Prostate gland (tissue), 2 donors: ENCODE measurements around the gene ZNF385D. TPM values are rescaled to one million over a fixed set of nuclear protein-coding genes. Genes with fewer than 3 reads are reported as not detected.
"Not testable (repeated sequence)": the region's sequence is repeated elsewhere in the genome, so short reads cannot be mapped to it uniquely, and the experiment has no call there.

ENCODE experiments used
- DNase-seq: peaks from one replicate; pipeline ENCODE4 v3.0.0-alpha.2; 2019; ENCODE audit warnings: low spot score
- H3K27ac ChIP-seq, 2 donors: fragments of 200-600 bp; sonication (generic); 2 replicates each; pipeline ENCODE4 v1.5.1; 2017 to 2019
- H3K27me3 ChIP-seq: fragments of 200-600 bp; sonication (generic); replicated peaks from 2 replicates; pipeline ENCODE4 v1.5.1; 2019; ENCODE audit not compliant: insufficient read depth
- H3K36me3 ChIP-seq, 2 donors: fragments of 200-600 bp; sonication (generic); 1 replicate in 1 of 2; 2 replicates in 1 of 2; pipeline versions ENCODE4 v1.5.1 to v1.8.1; 2017 to 2019
- H3K4me1 ChIP-seq: fragments of 200-600 bp; sonication (generic); replicated peaks from 2 replicates; pipeline ENCODE4 v1.5.1; 2019
- H3K4me3 ChIP-seq, 2 donors: fragments of 200-600 bp; sonication (generic); 2 replicates each; pipeline ENCODE4 v1.5.1; 2017 to 2019
- H3K9me3 ChIP-seq: fragments of 200-600 bp; sonication (generic); 2 replicates; pipeline ENCODE4 v1.5.1; 2017
- POLR2A ChIP-seq: fragments of 450-650 bp; IDR thresholded peaks from one replicate; pipeline ENCODE4 v1.6.1; 2016; ENCODE audit warnings: antibody characterized with exemption, mild to moderate bottlenecking
- POLR2AphosphoS5 ChIP-seq: sonication (generic); formaldehyde crosslinking; IDR thresholded peaks from one replicate; pipeline ENCODE4 v1.6.1; 2017; ENCODE audit warnings: antibody characterized with exemption
- whole genome bisulfite sequencing: methylation state at CpG from one replicate; pipeline ENCODE4 v1.1.5; 2018; 5-methylcytosine and 5-hydroxymethylcytosine counted together
- intact Hi-C: fragments of 100-400 bp; cut with DNase I; formaldehyde crosslinking; loops from one replicate; pipeline ENCODE4 v1.14.2; 2022
- total RNA-seq, 2 donors: library from RNA; depleted of rRNA; stranded (reverse); fragments of >200 nt; gene quantifications; one replicate each; pipeline ENCODE4 v1.1.0, GENCODE V29; 2016
- TF ChIP-seq, protein P1 (sequence below), 4 experiments: fragments of 200-600 bp in 2 of 4; fragments of 450-650 bp in 2 of 4; sonication (generic) in 2 of 4; IDR thresholded peaks; 1 replicate in 3 of 4; 2 replicates in 1 of 4; pipeline ENCODE4 v1.5.1; 2016 to 2019; ENCODE audit warnings: antibody characterized with exemption in 4 of 4, mild to moderate bottlenecking in 2 of 4, moderate library complexity in 2 of 4

Gene ZNF385D
- total RNA-seq, 2 donors from 2014 or later = 1.0 to 5.9 TPM

DNA sequence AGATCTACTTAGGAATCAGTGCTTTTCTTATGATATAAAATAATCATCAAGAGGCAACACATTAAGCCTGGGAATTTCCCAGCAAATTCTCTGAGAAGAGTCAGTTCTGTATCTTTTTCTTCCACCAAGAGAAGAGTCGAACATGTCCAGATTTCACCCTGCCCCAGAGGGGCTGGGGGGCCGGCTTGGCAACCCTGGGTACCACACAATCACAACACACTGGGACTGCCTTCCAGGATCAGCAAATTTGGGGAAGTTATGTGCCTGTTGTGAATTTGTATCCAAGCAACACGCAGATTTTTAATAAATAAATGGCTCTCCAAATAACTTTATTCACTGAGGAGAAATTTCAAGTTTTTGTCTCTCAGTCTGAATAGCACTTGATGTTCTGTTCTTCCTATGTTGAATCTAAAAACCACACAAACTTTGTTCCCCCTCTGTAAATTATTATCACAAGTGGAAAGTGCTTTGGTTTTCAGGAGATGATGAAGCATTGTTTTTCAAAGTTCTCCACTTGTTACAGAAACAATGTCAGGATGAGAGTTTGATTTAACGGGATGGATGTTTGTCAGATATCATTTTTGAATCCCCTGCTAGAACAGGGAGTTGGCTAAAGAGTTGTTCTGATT, 357.2 kb downstream of the ZNF385D start:
- H3K27me3 ChIP-seq = no peaks in the 10 kb centered on the region
- no peaks in the 10 kb centered on the region for H3K4me1 ChIP-seq
- intact Hi-C loops = no loop called here
- DNase-seq = no peak
- no peaks in the 10 kb centered on the region for H3K36me3 ChIP-seq
- H3K9me3 ChIP-seq = no peaks in the 10 kb centered on the region
- H3K4me3 ChIP-seq = no peak overlapping the region
- TF ChIP-seq POLR2AphosphoS5 = no peak
- no peak for TF ChIP-seq POLR2A
- TF ChIP-seq, protein P1, sequence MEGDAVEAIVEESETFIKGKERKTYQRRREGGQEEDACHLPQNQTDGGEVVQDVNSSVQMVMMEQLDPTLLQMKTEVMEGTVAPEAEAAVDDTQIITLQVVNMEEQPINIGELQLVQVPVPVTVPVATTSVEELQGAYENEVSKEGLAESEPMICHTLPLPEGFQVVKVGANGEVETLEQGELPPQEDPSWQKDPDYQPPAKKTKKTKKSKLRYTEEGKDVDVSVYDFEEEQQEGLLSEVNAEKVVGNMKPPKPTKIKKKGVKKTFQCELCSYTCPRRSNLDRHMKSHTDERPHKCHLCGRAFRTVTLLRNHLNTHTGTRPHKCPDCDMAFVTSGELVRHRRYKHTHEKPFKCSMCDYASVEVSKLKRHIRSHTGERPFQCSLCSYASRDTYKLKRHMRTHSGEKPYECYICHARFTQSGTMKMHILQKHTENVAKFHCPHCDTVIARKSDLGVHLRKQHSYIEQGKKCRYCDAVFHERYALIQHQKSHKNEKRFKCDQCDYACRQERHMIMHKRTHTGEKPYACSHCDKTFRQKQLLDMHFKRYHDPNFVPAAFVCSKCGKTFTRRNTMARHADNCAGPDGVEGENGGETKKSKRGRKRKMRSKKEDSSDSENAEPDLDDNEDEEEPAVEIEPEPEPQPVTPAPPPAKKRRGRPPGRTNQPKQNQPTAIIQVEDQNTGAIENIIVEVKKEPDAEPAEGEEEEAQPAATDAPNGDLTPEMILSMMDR (IDR thresholded peaks at IDR 0.05) = no peak
- H3K27ac ChIP-seq = no peak overlapping the region
- 84% methylated on average over 4 of the region's 4 CpGs for WGBS

DNA sequence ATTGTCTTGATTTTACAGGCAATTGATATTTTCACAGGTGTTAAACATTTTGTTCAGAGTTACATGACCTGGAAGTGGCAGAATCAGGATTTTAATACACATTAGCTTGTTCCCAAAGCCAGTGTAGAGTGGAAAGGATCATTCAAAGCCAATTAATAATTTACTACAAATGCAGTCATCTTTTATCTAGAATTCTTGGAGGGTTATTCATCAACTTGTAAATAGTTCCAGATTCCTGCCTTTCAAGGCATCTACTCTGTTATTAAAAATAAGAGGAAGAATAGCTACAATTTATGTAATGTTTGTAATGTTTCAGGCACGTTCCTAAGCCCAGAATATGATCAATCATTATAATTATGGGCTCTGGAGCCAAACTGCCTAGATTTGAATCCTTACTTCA, 358.5 kb downstream of the ZNF385D start:
- H3K27ac ChIP-seq = no peak overlapping the region
- no peak for DNase-seq
- no peak overlapping the region for H3K4me3 ChIP-seq
- H3K4me1 ChIP-seq = no peaks in the 10 kb centered on the region
- H3K27me3 ChIP-seq = no peaks in the 10 kb centered on the region
- no peaks in the 10 kb centered on the region for H3K9me3 ChIP-seq
- 41% methylated on average over 1 of the region's 1 CpG for WGBS
- TF ChIP-seq POLR2A (no peak), POLR2AphosphoS5 (no peak)
- TF ChIP-seq, protein P1 (IDR thresholded peaks at IDR 0.05) = no peak
- intact Hi-C loops = no loop called here
- H3K36me3 ChIP-seq = no peaks in the 10 kb centered on the region

DNA sequence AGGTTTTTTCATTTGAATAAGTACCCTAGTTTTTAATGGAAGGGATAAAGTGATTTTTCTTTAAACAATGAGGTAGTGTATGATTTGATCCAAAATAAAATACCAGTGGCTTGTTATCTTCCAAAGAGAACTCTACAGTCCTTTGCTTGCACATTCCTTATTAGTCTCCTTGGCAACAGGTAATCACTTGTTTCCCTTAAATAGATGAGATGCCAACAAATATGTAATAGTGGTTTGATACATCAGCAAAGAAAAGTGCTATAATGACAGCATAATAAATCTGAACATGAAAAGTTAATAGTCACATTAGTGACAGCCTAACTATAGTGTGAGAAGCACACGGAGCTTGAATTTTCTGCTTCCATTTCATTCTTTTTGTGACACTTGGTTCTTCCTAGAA, 360.2 kb downstream of the ZNF385D start:
- Histone ChIP-seq H3K4me3 (no peak overlapping the region), H3K27me3 (no peaks in the 10 kb centered on the region), H3K36me3 (no peaks in the 10 kb centered on the region), H3K4me1 (no peaks in the 10 kb centered on the region), H3K9me3 (no peaks in the 10 kb centered on the region), H3K27ac (no peak overlapping the region)
- intact Hi-C loops = no loop called here
- no peak for DNase-seq
- TF ChIP-seq, protein P1 (IDR thresholded peaks at IDR 0.05) = no peak
- WGBS = 43% methylated on average over 1 of the region's 1 CpG

DNA sequence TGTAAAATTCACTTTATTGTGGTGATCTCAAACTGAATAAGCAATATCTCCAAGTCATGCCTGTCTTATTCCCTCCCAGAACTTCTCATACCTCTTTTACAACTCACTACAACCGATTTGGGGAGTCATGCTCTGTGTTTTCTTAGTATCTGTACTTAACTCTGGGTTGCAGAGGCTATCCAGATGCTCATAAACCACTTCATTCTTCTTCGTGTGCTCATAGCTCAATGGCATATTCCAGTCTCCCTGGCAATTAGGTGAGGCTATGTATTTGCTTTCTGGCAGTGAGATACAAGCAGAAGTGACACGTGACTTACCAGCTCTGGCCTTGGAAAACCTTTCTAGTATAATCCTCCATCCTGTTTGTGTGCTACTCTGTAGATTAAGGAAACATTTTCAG, 360.9 kb downstream of the ZNF385D start:
- no peak for TF ChIP-seq POLR2AphosphoS5
- TF ChIP-seq, protein P1 (IDR thresholded peaks at IDR 0.05) = no peak
- TF ChIP-seq POLR2A = no peak
- H3K36me3 ChIP-seq = no peaks in the 10 kb centered on the region
- no peak overlapping the region for H3K27ac ChIP-seq
- intact Hi-C loops = no loop called here
- H3K4me3 ChIP-seq = no peak overlapping the region
- DNase-seq = no peak
- no peaks in the 10 kb centered on the region for H3K9me3 ChIP-seq
- H3K4me1 ChIP-seq = no peaks in the 10 kb centered on the region
- H3K27me3 ChIP-seq = no peaks in the 10 kb centered on the region
- WGBS = 26% methylated on average over 3 of the region's 3 CpGs

DNA sequence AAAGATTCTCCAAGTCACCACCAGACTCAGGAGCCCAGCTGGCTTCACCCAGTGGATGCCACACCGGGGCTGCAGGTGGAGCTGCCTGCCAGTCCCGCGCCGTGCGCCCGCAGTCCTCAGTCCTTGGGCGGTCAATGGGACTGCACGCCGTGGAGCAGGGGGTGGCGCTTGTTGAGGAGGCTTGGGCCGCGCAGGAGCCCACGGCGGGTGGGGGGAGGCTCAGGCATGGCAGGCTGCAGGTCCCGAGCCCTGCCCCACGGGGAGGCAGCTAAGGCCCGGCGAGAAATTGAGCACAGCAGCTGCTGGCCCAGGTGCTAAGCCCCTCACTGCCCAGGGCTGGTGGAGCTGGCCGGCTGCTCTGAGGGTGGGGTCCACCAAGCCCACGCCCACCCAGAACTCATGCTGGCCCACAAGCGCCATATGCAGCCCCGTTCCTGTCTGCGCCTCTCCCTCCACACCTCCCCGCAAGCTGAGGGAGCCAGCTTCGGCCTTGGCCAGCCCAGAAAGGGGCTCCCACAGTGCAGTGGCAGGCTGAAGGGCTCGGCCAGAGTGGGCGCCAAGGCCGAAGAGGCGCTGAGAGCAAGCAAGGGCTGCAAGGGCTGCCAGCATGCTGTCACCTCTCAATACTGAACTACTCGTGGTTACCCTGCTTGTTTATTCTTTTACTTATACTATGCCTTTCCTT, 363.7 kb downstream of the ZNF385D start:
- H3K27me3 ChIP-seq, H3K27ac ChIP-seq, H3K4me3 ChIP-seq, H3K4me1 ChIP-seq, H3K36me3 ChIP-seq, H3K9me3 ChIP-seq, intact Hi-C loops, DNase-seq: not testable (repeated sequence)
- WGBS = 94% methylated on average over 30 of the region's 30 CpGs

DNA sequence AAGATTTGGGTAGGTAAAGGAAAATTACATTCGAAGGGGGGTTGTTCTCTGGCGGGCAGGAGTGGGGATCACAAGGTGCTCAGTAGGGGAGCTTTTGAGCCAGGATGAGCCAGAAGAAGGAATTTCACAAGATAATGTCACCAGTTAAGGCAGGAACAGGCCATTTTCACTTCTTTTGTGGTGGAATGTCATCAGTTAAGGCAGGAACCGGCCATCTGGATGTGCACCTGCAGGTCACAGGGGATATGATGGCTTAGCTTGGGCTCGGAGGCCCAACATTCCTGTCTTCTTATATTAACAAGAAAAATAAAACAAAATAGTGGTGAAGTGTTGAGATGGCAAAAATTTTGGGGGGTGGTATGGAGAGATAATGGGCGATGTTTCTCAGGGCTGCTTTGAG, 373.0 kb downstream of the ZNF385D start:
- intact Hi-C loops, H3K36me3 ChIP-seq, DNase-seq, H3K4me3 ChIP-seq, H3K27ac ChIP-seq, H3K4me1 ChIP-seq, H3K9me3 ChIP-seq, H3K27me3 ChIP-seq: not testable (repeated sequence)
- 90% methylated on average over 5 of the region's 5 CpGs for WGBS
